H9 (cell line): ENCODE measurements around the gene VILL. TPM values are rescaled to one million over a fixed set of nuclear protein-coding genes. Genes with fewer than 3 reads are reported as not detected.

Experiments used
- DNase-seq: peaks from one replicate; pipeline ENCODE4 v3.0.0-alpha.2; 2017
- H2AFZ ChIP-seq: one replicate; pipeline ENCODE4 v1.6.1; 2013; ENCODE audit warnings: mild to moderate bottlenecking, low read length, control low read depth, moderate library complexity
- H2AK5ac ChIP-seq: 2 replicates; pipeline ENCODE4 v1.6.1; 2013; ENCODE audit warnings: low read length, control low read depth, mixed read lengths; ENCODE audit not compliant: insufficient read length
- H2BK120ac ChIP-seq: one replicate; pipeline ENCODE4 v1.6.1; 2013; ENCODE audit warnings: low read depth, mild to moderate bottlenecking, low read length, control low read depth, inconsistent platforms; ENCODE audit not compliant: poor library complexity, severe bottlenecking
- H2BK12ac ChIP-seq: 2 replicates; pipeline ENCODE4 v1.6.1; 2013; ENCODE audit warnings: low read length, control low read depth, mixed read lengths, low read depth; ENCODE audit not compliant: insufficient read length
- H2BK15ac ChIP-seq: 2 replicates; pipeline ENCODE4 v1.6.1; 2013; ENCODE audit warnings: low read depth, low read length, control low read depth
- H2BK20ac ChIP-seq: one replicate; pipeline ENCODE4 v1.6.1; 2013; ENCODE audit warnings: low read depth, mild to moderate bottlenecking, low read length, control low read depth, inconsistent platforms; ENCODE audit not compliant: poor library complexity, severe bottlenecking
- H2BK5ac ChIP-seq: 2 replicates; pipeline ENCODE4 v1.6.1; 2013; ENCODE audit warnings: low read length, control low read depth, mixed read lengths; ENCODE audit not compliant: insufficient read length
- H3K14ac ChIP-seq: 2 replicates; pipeline ENCODE4 v1.6.1; 2013; ENCODE audit warnings: low read length, control low read depth; ENCODE audit not compliant: insufficient read depth
- H3K18ac ChIP-seq: 2 replicates; pipeline ENCODE4 v1.6.1; 2013; ENCODE audit warnings: low read depth, mild to moderate bottlenecking, mixed read lengths, low read length, control low read depth; ENCODE audit not compliant: insufficient read length
- H3K23ac ChIP-seq: 2 replicates; pipeline ENCODE4 v1.6.1; 2013; ENCODE audit warnings: low read length, control low read depth, mixed read lengths, low read depth; ENCODE audit not compliant: insufficient read length
- H3K23me2 ChIP-seq: 2 replicates; pipeline ENCODE4 v1.6.1; 2013; ENCODE audit warnings: low read depth, mild to moderate bottlenecking, mixed read lengths, low read length, control low read depth; ENCODE audit not compliant: insufficient read length, poor library complexity, severe bottlenecking
- H3K27ac ChIP-seq: 2 replicates; pipeline ENCODE4 v1.5.1; 2013; ENCODE audit warnings: low read length, control low read depth, mixed read lengths, low read depth; ENCODE audit not compliant: insufficient read length
- H3K27me3 ChIP-seq: 2 replicates; pipeline ENCODE4 v1.6.1; 2013; ENCODE audit warnings: low read length, control low read depth, inconsistent platforms; ENCODE audit not compliant: insufficient read depth
- H3K4ac ChIP-seq: 2 replicates; pipeline ENCODE4 v1.6.1; 2013; ENCODE audit warnings: low read depth, mild to moderate bottlenecking, control low read depth, inconsistent platforms, low read length, moderate library complexity
- H3K4me1 ChIP-seq: 2 replicates; pipeline ENCODE4 v1.6.1; 2013; ENCODE audit warnings: low read length, control low read depth, inconsistent platforms; ENCODE audit not compliant: insufficient read depth
- H3K4me2 ChIP-seq: 2 replicates; pipeline ENCODE4 v1.6.1; 2013; ENCODE audit warnings: low read length, control low read depth, mixed read lengths; ENCODE audit not compliant: insufficient read length, insufficient read depth
- H3K56ac ChIP-seq: 2 replicates; pipeline ENCODE4 v1.6.1; 2013; ENCODE audit warnings: low read depth, mild to moderate bottlenecking, mixed read lengths, low read length, control low read depth; ENCODE audit not compliant: insufficient read length
- H3K79me1 ChIP-seq: 2 replicates; pipeline ENCODE4 v1.6.1; 2013; ENCODE audit warnings: low read depth, mild to moderate bottlenecking, moderate library complexity, low read length, control low read depth, inconsistent platforms; ENCODE audit not compliant: insufficient read depth, poor library complexity, severe bottlenecking
- H3K79me2 ChIP-seq: 2 replicates; pipeline ENCODE4 v1.6.1; 2013; ENCODE audit warnings: low read length, control low read depth, inconsistent platforms; ENCODE audit not compliant: insufficient read depth
- H3K9ac ChIP-seq: 2 replicates; pipeline ENCODE4 v1.6.1; 2013; ENCODE audit warnings: low read length, control low read depth, mixed read lengths; ENCODE audit not compliant: insufficient read length; ENCODE audit errors: extremely low read depth
- H3K9me3 ChIP-seq: one replicate; pipeline ENCODE4 v1.6.1; 2013; ENCODE audit warnings: low read depth, low read length, inconsistent platforms; ENCODE audit not compliant: control insufficient read depth
- H3T11ph ChIP-seq: one replicate; pipeline ENCODE4 v1.6.1; 2013; ENCODE audit warnings: mild to moderate bottlenecking, low read length, control low read depth, inconsistent platforms
- H4K20me1 ChIP-seq: one replicate; pipeline ENCODE4 v1.6.1; 2013; ENCODE audit not compliant: control insufficient read depth, insufficient read length, insufficient read depth
- H4K5ac ChIP-seq: 2 replicates; pipeline ENCODE4 v1.6.1; 2013; ENCODE audit warnings: low read depth, mild to moderate bottlenecking, mixed read lengths, low read length, control low read depth; ENCODE audit not compliant: insufficient read length
- H4K8ac ChIP-seq: replicated peaks from 2 replicates; pipeline ENCODE4 v1.6.1; 2013; ENCODE audit warnings: low read length, control low read depth, mixed read lengths, low read depth; ENCODE audit not compliant: insufficient read length
- H4K91ac ChIP-seq: 2 replicates; pipeline ENCODE4 v1.6.1; 2013; ENCODE audit warnings: low read depth, mild to moderate bottlenecking, moderate library complexity, mixed read lengths, low read length, control low read depth; ENCODE audit not compliant: insufficient read length
- H3K27ac Mint-ChIP-seq, 3 experiments: 2 replicates in 2 of 3; 3 replicates in 1 of 3; pipeline ENCODE4 v1.8.0; 2020 to 2021; ENCODE audit warnings: mixed read lengths in 3 of 3, mild to moderate bottlenecking in 1 of 3, moderate library complexity in 1 of 3
- H3K27me3 Mint-ChIP-seq: 2 replicates; pipeline ENCODE4 v1.8.0; 2021; ENCODE audit warnings: low read depth, mild to moderate bottlenecking, moderate library complexity, mixed read lengths
- H3K36me3 Mint-ChIP-seq, 3 experiments: 2 replicates in 2 of 3; 3 replicates in 1 of 3; pipeline ENCODE4 v1.8.0; 2020 to 2021; ENCODE audit warnings: low read depth in 3 of 3, mixed read lengths in 3 of 3; ENCODE audit not compliant: insufficient read depth in 1 of 3
- H3K4me1 Mint-ChIP-seq, 2 experiments: 2 replicates each; pipeline ENCODE4 v1.8.0; 2020; ENCODE audit warnings: mixed read lengths in 2 of 2
- H3K4me3 Mint-ChIP-seq, 2 experiments: 2 replicates in 1 of 2; 3 replicates in 1 of 2; pipeline ENCODE4 v1.8.0; 2020 to 2021; ENCODE audit warnings: mild to moderate bottlenecking in 2 of 2, mixed read lengths in 2 of 2, moderate library complexity in 1 of 2
- H3K9me3 Mint-ChIP-seq, 2 experiments: 2 replicates in 1 of 2; 3 replicates in 1 of 2; pipeline ENCODE4 v1.8.0; 2020; ENCODE audit warnings: mild to moderate bottlenecking in 2 of 2, mixed read lengths in 2 of 2, moderate library complexity in 1 of 2
- CTCF ChIP-seq: fragments of 200-600 bp; sonication (generic); conservative IDR thresholded peaks from 3 replicates; pipeline ENCODE4 v1.8.0; 2021; ENCODE audit warnings: antibody characterized with exemption, mild to moderate bottlenecking
- WGBS: extraction: QIAGEN DNeasy Blood & Tissue Kit; methylation state at CpG from one replicate; pipeline ENCODE4 v1.1.7; 2013; ENCODE audit warnings: missing lambda C conversion rate, low lambda C conversion rate, mixed read lengths; ENCODE audit not compliant: insufficient read length; ENCODE audit errors: extremely low coverage; 5-methylcytosine and 5-hydroxymethylcytosine counted together
- total RNA-seq: library from RNA; stranded (reverse); gene quantifications from 2 replicates; pipeline ENCODE4 v1.2.1, GENCODE V29; 2021

VILL gene
- total RNA-seq, 1 experiment from 2014 or later = 3.2 TPM

DNA sequence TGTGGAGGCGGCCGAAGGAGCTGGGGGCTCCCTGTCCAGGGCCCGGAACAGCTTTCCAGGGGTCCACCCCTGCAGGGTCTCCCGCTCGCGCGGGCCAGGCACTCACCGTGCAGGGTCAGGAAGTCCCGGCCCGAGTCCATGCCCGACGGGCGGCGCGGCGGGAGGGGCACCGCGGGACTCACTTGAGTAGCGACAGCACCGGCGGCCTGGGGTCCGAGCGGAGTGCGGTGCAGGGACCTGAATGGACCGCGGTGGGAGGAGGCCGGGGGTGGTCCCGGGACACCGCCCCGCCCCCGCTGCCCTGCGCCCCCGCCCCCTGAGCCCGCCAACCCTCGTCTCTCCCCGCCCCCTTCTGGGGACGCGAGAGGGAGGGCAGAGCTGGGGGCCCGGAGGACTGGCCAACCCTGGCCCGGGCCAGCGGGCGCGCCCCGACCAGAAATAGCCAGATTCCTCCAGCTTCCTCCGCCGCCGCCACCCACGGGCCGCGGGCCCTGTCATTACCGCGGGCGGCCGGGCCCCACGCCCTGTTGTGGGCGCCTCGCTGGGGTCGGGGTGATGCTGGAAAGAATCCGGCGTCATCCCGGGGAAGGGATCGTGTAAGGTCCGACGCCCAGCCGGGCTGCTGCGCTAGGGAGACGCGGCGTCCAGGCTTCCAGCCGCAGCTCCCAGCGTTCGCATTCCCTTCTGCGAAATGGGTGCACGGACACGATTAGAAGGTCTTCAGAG, 39.0 kb downstream of the VILL start, which contains the start of gene PLCD1:
TSS of gene PLCD1 (minus strand) at position 243 of the 726 bp plus-strand sequence. CDS start at position 140, 103 bp downstream.
- Histone ChIP-seq H3K4me2 (peak within 1 kb of the TSS; percentile 59), H3T11ph (no peak within 1 kb of the TSS), H3K27me3 (peaks cover 19% of the 10 kb centered on the region; the same call in 1 of the 2 replicates), H2BK5ac (no peak within 1 kb of the TSS), H2AFZ (no peak within 1 kb of the TSS), H2BK20ac (no peak within 1 kb of the TSS), H3K23ac (no peak within 1 kb of the TSS), H4K8ac (no peak within 1 kb of the TSS), H3K14ac (peak within 1 kb of the TSS; percentile 88), H3K79me2 (no peaks in the 10 kb centered on the region), H4K20me1 (no peaks in the 10 kb centered on the region), H3K23me2 (peaks cover 5% of the 10 kb centered on the region), H2BK120ac (no peak within 1 kb of the TSS), H4K91ac (no peak within 1 kb of the TSS), H4K5ac (peak within 1 kb of the TSS; percentile 94), H3K18ac (peak within 1 kb of the TSS; percentile 72), H3K9me3 (no peaks in the 10 kb centered on the region), H3K9ac (peak within 1 kb of the TSS; percentile 65), H3K56ac (no peak within 1 kb of the TSS), H3K27ac (no peak within 1 kb of the TSS), H3K4ac (no peak within 1 kb of the TSS), H2AK5ac (no peak within 1 kb of the TSS), H2BK12ac (peak within 1 kb of the TSS; percentile 38), H3K4me1 (no peaks in the 10 kb centered on the region), H3K79me1 (no peaks in the 10 kb centered on the region), H2BK15ac (no peak within 1 kb of the TSS)
- no peak within 1 kb of the TSS; a peak in 1 of 7 replicates for H3K27ac Mint-ChIP-seq
- no peaks in the 10 kb centered on the region; a peak in 2 of 7 replicates for H3K36me3 Mint-ChIP-seq
- peak within 1 kb of the TSS; percentile 70 to 82 for H3K4me3 Mint-ChIP-seq
- TF ChIP-seq CTCF = no peak
- WGBS = no CpG with 5 or more reads among the region's 75 CpGs
- DNase-seq = peak; percentile 89
- H3K27me3 Mint-ChIP-seq = peaks cover 64% of the 10 kb centered on the region
- H3K4me1 Mint-ChIP-seq = peaks cover 11 to 19% of the 10 kb centered on the region in 2 experiments
- no peaks in the 10 kb centered on the region; a peak in 1 of 5 replicates for H3K9me3 Mint-ChIP-seq
